AG09319 (cell line): Measurements from ENCODE around the gene SYDE1.
A peak's percentile ranks its signal among the peaks of the same experiment; 100 is the strongest.

Source experiments
- DNase-seq: peaks from one replicate; pipeline ENCODE4 v3.0.0-alpha.2; 2010; ENCODE audit warnings: low read depth; ENCODE audit errors: extremely low read depth
- CTCF ChIP-seq: IDR thresholded peaks from 2 replicates; pipeline ENCODE4 v1.5.1; 2011; ENCODE audit warnings: low read depth, mild to moderate bottlenecking, inconsistent platforms, low read length, moderate library complexity

Gene SYDE1

GRCh38 chr19:15147090-15147489 is 39.9 kb downstream of the SYDE1 start:
- TF ChIP-seq CTCF, result no peak

GRCh38 chr19:15149737-15150136 is 42.5 kb downstream of the SYDE1 start:
- DNase-seq, result no peak
- no peak for TF ChIP-seq CTCF

More at GRCh38 chr19:15147090-15147489, 39.9 kb downstream of the SYDE1 start:
- DNase-seq, result no peak

- DNase-seq, result no peak
- TF ChIP-seq CTCF, result peak; percentile 54
Measured at GRCh38 chr19:15154002-15154612, 46.9 kb downstream of the SYDE1 start.

GRCh38 chr19:15155296-15155695 is 48.1 kb downstream of the SYDE1 start:
- DNase-seq, result no peak
- no peak for TF ChIP-seq CTCF

- DNase-seq, result no peak
- no peak for TF ChIP-seq CTCF
Measured at GRCh38 chr19:15156391-15156790, 49.2 kb downstream of the SYDE1 start.

GRCh38 chr19:15159251-15159650 is 52.0 kb downstream of the SYDE1 start:
- no peak for DNase-seq
- TF ChIP-seq CTCF, result no peak

GRCh38 chr19:15161028-15161984 is 54.1 kb downstream of the SYDE1 start:
- TF ChIP-seq CTCF, result peak; percentile 49
- DNase-seq, result no peak
